DND-41 (cell line): ENCODE data around the gene SH3BP1.
A peak's percentile ranks its signal among the peaks of the same experiment; 100 is the strongest.

Experiments used
- ATAC-seq: fragments of 200-7000 bp; cut with Tn5 transposase; 3 replicates; pipeline ENCODE4 v1.9.1; 2021; ENCODE audit warnings: low read depth; ENCODE audit not compliant: insufficient read depth
- DNase-seq: peaks from one replicate; pipeline ENCODE4 v3.0.0-alpha.2; 2020
- H2AFZ ChIP-seq: 2 replicates; pipeline ENCODE4 v1.6.0; 2012; ENCODE audit warnings: low read depth, low read length
- H3K27ac ChIP-seq: 2 replicates; pipeline ENCODE4 v1.5.1; 2012; ENCODE audit warnings: low read length, inconsistent platforms
- H3K27me3 ChIP-seq: fragments of 200-600 bp; sonication (generic); 2 replicates; pipeline ENCODE4 v1.6.0; 2012; ENCODE audit warnings: low read length, mild to moderate bottlenecking, inconsistent platforms; ENCODE audit not compliant: insufficient read depth, poor library complexity
- H3K36me3 ChIP-seq: 2 replicates; pipeline ENCODE4 v1.5.1; 2012; ENCODE audit warnings: low read length, inconsistent platforms; ENCODE audit not compliant: insufficient read depth
- H3K4me1 ChIP-seq: 2 replicates; pipeline ENCODE4 v1.5.1; 2012; ENCODE audit warnings: mild to moderate bottlenecking, low read length; ENCODE audit not compliant: insufficient read depth
- H3K4me2 ChIP-seq: 2 replicates; pipeline ENCODE4 v1.6.0; 2012; ENCODE audit warnings: mild to moderate bottlenecking, moderate library complexity, low read length, inconsistent platforms; ENCODE audit not compliant: insufficient read depth
- H3K4me3 ChIP-seq, 2 experiments: fragments of 200-600 bp in 1 of 2; shearing (Covaris generic) in 1 of 2; 2 replicates each; pipeline ENCODE4 v1.5.1; 2012 to 2016; ENCODE audit warnings: inconsistent platforms in 2 of 2, low read length in 2 of 2, mild to moderate bottlenecking in 2 of 2, low read depth in 1 of 2, moderate library complexity in 1 of 2
- H3K79me2 ChIP-seq: 2 replicates; pipeline ENCODE4 v1.6.0; 2012; ENCODE audit warnings: low read length, inconsistent platforms; ENCODE audit not compliant: insufficient read depth
- H3K9ac ChIP-seq: 2 replicates; pipeline ENCODE4 v1.6.0; 2012; ENCODE audit warnings: low read depth, mild to moderate bottlenecking, inconsistent platforms, low read length, moderate library complexity
- H3K9me3 ChIP-seq: 2 replicates; pipeline ENCODE4 v1.5.1; 2012; ENCODE audit warnings: low read length, moderate library complexity, mild to moderate bottlenecking, inconsistent platforms; ENCODE audit not compliant: insufficient read depth, severe bottlenecking
- H4K20me1 ChIP-seq: 2 replicates; pipeline ENCODE4 v1.6.0; 2012; ENCODE audit warnings: low read length; ENCODE audit not compliant: insufficient read depth
- EZH2 ChIP-seq: IDR thresholded peaks from 3 replicates; pipeline ENCODE4 v1.6.1; 2012; ENCODE audit warnings: borderline replicate concordance, low read depth, mild to moderate bottlenecking, moderate library complexity, low read length, inconsistent platforms; ENCODE audit not compliant: severe bottlenecking
- TF ChIP-seq, protein P1 (sequence below): IDR thresholded peaks from 2 replicates; pipeline ENCODE4 v1.5.1; 2012; ENCODE audit warnings: borderline replicate concordance, low read length, moderate library complexity, mild to moderate bottlenecking; ENCODE audit not compliant: poor library complexity, severe bottlenecking; ENCODE audit errors: extremely low read depth

Gene SH3BP1

DNA sequence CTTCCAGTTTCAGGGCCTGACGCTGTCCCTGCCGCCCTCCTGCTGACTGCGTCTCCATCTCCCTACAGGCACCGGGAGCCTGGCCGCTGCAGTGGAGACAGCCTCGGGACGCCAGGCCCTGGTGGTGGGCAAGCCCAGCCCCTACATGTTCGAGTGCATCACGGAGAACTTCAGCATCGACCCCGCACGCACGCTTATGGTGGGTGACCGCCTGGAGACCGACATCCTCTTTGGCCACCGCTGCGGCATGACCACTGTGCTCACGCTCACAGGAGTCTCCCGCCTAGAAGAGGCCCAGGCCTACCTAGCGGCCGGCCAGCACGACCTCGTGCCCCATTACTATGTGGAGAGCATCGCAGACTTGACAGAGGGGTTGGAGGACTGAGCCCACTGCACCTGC lies 26.0 kb downstream of the SH3BP1 start:
- Histone ChIP-seq H3K9me3 (no peaks in the 10 kb centered on the region), H3K36me3 (peaks cover 61% of the 10 kb centered on the region), H3K4me3 (no peak overlapping the region), H3K27me3 (no peaks in the 10 kb centered on the region), H4K20me1 (peaks cover 62% of the 10 kb centered on the region), H3K79me2 (peaks cover 63% of the 10 kb centered on the region), H3K9ac (no peak overlapping the region), H2AFZ (no peak overlapping the region), H3K4me1 (peaks cover 22% of the 10 kb centered on the region), H3K4me2 (no peak overlapping the region), H3K27ac (no peak overlapping the region)
- TF ChIP-seq, protein P1, sequence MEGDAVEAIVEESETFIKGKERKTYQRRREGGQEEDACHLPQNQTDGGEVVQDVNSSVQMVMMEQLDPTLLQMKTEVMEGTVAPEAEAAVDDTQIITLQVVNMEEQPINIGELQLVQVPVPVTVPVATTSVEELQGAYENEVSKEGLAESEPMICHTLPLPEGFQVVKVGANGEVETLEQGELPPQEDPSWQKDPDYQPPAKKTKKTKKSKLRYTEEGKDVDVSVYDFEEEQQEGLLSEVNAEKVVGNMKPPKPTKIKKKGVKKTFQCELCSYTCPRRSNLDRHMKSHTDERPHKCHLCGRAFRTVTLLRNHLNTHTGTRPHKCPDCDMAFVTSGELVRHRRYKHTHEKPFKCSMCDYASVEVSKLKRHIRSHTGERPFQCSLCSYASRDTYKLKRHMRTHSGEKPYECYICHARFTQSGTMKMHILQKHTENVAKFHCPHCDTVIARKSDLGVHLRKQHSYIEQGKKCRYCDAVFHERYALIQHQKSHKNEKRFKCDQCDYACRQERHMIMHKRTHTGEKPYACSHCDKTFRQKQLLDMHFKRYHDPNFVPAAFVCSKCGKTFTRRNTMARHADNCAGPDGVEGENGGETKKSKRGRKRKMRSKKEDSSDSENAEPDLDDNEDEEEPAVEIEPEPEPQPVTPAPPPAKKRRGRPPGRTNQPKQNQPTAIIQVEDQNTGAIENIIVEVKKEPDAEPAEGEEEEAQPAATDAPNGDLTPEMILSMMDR, result no peak
- TF ChIP-seq EZH2, result no peak
- ATAC-seq (no peak), DNase-seq (no peak)

DNA sequence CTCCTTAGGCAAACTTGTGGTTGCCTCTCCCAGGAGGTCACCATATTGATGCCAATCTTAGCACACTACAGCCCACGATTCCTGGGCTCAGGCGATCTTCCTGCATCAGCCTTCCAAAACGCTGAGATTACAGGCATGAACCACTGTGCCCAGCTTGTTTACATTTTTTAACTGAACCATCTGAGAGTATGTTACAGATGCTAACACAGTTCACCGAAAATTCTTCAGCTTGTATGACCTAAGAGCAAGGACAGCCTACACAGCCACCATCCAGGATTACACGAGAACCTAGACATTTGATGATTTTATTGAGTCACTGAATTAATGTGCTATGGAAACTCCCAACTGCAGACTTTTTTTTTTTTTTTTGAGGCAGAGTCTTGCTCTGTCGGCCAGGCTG lies 30.1 kb downstream of the SH3BP1 start:
- Histone ChIP-seq H3K4me3 (no peak overlapping the region), H4K20me1 (peaks cover 31% of the 10 kb centered on the region), H3K79me2 (peaks cover 23% of the 10 kb centered on the region), H3K36me3 (peaks cover 34% of the 10 kb centered on the region), H3K4me1 (peaks cover 22% of the 10 kb centered on the region), H3K27me3 (no peaks in the 10 kb centered on the region), H3K9ac (no peak overlapping the region), H3K9me3 (no peaks in the 10 kb centered on the region), H3K27ac (no peak overlapping the region), H3K4me2 (no peak overlapping the region), H2AFZ (no peak overlapping the region)
- TF ChIP-seq, protein P1, result no peak
- TF ChIP-seq EZH2, result no peak
- DNase-seq, result no peak
- no peak for ATAC-seq

DNA sequence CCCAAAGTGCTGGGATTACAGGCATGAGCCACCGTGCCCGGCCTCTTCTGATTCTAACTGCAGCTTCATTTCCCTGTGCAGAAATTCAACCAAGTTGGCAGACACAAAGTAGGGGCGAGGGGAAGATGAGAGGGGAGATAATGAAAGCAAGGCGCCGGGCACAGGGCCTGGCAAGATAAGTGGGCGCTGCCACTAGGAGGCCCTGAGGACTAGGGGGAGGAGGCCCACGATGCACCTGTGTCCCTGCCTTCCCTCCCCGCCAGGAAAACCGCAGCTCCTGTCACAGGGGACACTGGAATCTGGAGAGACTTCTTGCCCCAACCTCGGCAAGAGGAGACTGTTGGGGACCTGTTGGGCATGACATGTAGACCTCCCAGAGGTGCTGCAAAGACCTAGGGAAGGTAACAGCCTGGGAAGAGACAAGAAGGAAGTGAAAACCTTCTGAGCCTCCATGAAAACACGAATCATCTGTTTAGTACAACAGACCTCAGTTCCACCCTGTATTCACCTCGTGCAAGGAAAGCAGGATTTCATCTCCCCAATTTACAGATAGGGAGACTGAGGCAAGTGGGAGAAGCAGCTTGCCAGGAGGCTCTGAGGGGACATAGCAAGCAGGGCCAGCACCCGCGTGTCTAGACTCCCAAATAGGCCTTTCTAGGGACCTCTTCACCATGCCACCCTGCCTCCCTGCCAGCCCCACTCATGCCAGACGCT lies 32.9 kb downstream of the SH3BP1 start:
- ATAC-seq (peak; percentile 30; the same call in 2 of the 3 replicates), DNase-seq (peak; percentile 62)
- peaks cover 8% of the 10 kb centered on the region; the same call in 1 of the 2 replicates for H4K20me1 ChIP-seq
- no peaks in the 10 kb centered on the region for H3K27me3 ChIP-seq
- H3K79me2 ChIP-seq, result no peaks in the 10 kb centered on the region
- no peaks in the 10 kb centered on the region for H3K9me3 ChIP-seq
- no peak overlapping the region for H3K4me3 ChIP-seq
- H2AFZ ChIP-seq, result no peak overlapping the region
- H3K4me2 ChIP-seq, result no peak overlapping the region
- no peak overlapping the region for H3K9ac ChIP-seq
- peaks cover 33% of the 10 kb centered on the region for H3K4me1 ChIP-seq
- peaks cover 7% of the 10 kb centered on the region for H3K36me3 ChIP-seq
- TF ChIP-seq EZH2, result no peak
- TF ChIP-seq, protein P1, result peak; percentile 46
- 0 out of 2 replicates have a peak overlapping the region, but pooled peaks have one; percentile 1 for H3K27ac ChIP-seq
